Aorta (tissue), 5 donors: ENCODE results near the gene LRMDA. TPM values are rescaled to one million over a fixed set of nuclear protein-coding genes. Genes with fewer than 3 reads are reported as not detected.

ENCODE experiments used
- ATAC-seq: fragments of 200-7000 bp; cut with Tn5 transposase; one replicate; pipeline ENCODE4 v1.9.1; 2022; ENCODE audit warnings: moderate library complexity; ENCODE audit not compliant: low FRiP score
- DNase-seq, 2 donors: peaks; one replicate each; pipeline ENCODE4 v3.0.0-alpha.2; 2020
- H3K27ac ChIP-seq, 2 donors: one replicate each; pipeline ENCODE4 v1.5.1; 2013; ENCODE audit warnings: low read length in 2 of 2, mild to moderate bottlenecking in 2 of 2, moderate library complexity in 2 of 2, control low read depth in 1 of 2, inconsistent platforms in 1 of 2, low read depth in 1 of 2
- H3K27me3 ChIP-seq, 2 donors: one replicate each; pipeline ENCODE4 v1.6.1; 2013; ENCODE audit warnings: control low read depth in 1 of 2, low read length in 1 of 2, mild to moderate bottlenecking in 1 of 2, moderate library complexity in 1 of 2; ENCODE audit not compliant: insufficient read depth in 2 of 2, control insufficient read depth in 1 of 2
- H3K36me3 ChIP-seq, 2 donors: one replicate each; pipeline ENCODE4 v1.6.1; 2013; ENCODE audit warnings: control low read depth in 1 of 2, low read length in 1 of 2, mild to moderate bottlenecking in 1 of 2; ENCODE audit not compliant: insufficient read depth in 2 of 2, control insufficient read depth in 1 of 2
- H3K4me1 ChIP-seq, 2 donors: one replicate each; pipeline ENCODE4 v1.6.1; 2013; ENCODE audit warnings: low read length in 2 of 2, control low read depth in 1 of 2, mild to moderate bottlenecking in 1 of 2, moderate library complexity in 1 of 2; ENCODE audit not compliant: insufficient read depth in 2 of 2, control insufficient read depth in 1 of 2
- H3K4me3 ChIP-seq, 2 donors: one replicate each; pipeline ENCODE4 v1.5.1; 2013; ENCODE audit warnings: low read length in 2 of 2, control low read depth in 1 of 2, mild to moderate bottlenecking in 1 of 2
- H3K9me3 ChIP-seq: one replicate; pipeline ENCODE4 v1.6.1; 2013; ENCODE audit warnings: mild to moderate bottlenecking, low read length; ENCODE audit not compliant: control insufficient read depth
- WGBS, 2 donors: extraction: QIAGEN DNeasy Blood & Tissue Kit; methylation state at CpG; one replicate each; pipeline ENCODE4 v1.1.7; 2013; 5-methylcytosine and 5-hydroxymethylcytosine counted together
- intact Hi-C, 2 donors: fragments of 100-400 bp; cut with DNase I; formaldehyde crosslinking; loops; one replicate each; pipeline versions ENCODE4 v1.14.2 to v1.15.0; 2022
- polyA plus RNA-seq, 2 donors: library from polyadenylated mRNA; stranded (reverse); fragments of 200-250 nt; gene quantifications; one replicate each; pipeline ENCODE4 v1.2.3, GENCODE V29; 2013
- total RNA-seq, 2 donors: library from RNA; stranded (reverse); fragmentation: NEBNext Ultra II Directional; extraction: Animal tissue kit (Norgen Biotek cat#: 25700); gene quantifications; one replicate each; pipeline ENCODE4 v1.2.1, GENCODE V29; 2021
- donor health status: healthy with polysubstance abuse.
- donor health status: Bipolar disorder and iron deficiency.
- donor health status: DM: no; HTN: no; CAD: no.
- donor health status: DM: no; HTN: no; CAD: no.
- donor health status: DM: yes; HTN: yes; CAD: no.

LRMDA gene
- total and polyA plus RNA-seq, 4 donors = 7.4 to 25.7 (median 14.7) TPM

GRCh38 chr10:75400771-75401568, 30.5 kb upstream of the LRMDA start:
- DNase-seq = peak; percentile 80 to 89
- WGBS, 2 donors = 0 to 1% methylated on average over 42 to 68 of the region's 68 CpGs

GRCh38 chr10:75401569-75402485, 29.6 kb upstream of the LRMDA start, which contains the start of gene ZNF503:
Gene ZNF503 (minus strand): TSS chr10:75401764. CDS start chr10:75401419, 345 bp downstream.
- peak; percentile 98 to 99 for DNase-seq
- peak; percentile 91 for ATAC-seq
- Histone ChIP-seq H3K36me3 (no peaks in the 10 kb centered on the region), H3K27me3 (no peaks in the 10 kb centered on the region), H3K27ac (peak within 1 kb of the TSS; percentile 70 to 87), H3K9me3 (no peaks in the 10 kb centered on the region), H3K4me3 (peak within 1 kb of the TSS; percentile 75 to 81), H3K4me1 (no peaks in the 10 kb centered on the region)
- 0% methylated on average over 71 to 88 of the region's 88 CpGs for WGBS, 2 donors
- intact Hi-C loops = loop anchor here (5.0 to 10.0 kb wide), 7 partner anchors 105 to 1583 kb away; no protein-coding TSS in a partner anchor

More at GRCh38 chr10:75400771-75401568, 30.5 kb upstream of the LRMDA start:
- H3K27ac ChIP-seq = peak overlapping the region; percentile 24 to 64
- no peaks in the 10 kb centered on the region for H3K9me3 ChIP-seq
- peak overlapping the region; percentile 60 to 81 for H3K4me3 ChIP-seq
- no peaks in the 10 kb centered on the region for H3K36me3 ChIP-seq
- no peaks in the 10 kb centered on the region for H3K27me3 ChIP-seq
- peak; percentile 31 for ATAC-seq
- H3K4me1 ChIP-seq = no peaks in the 10 kb centered on the region
- intact Hi-C loops = loop anchor here (1.0 to 10.0 kb wide), 8 partner anchors 106 to 1584 kb away; no protein-coding TSS in a partner anchor

DNA sequence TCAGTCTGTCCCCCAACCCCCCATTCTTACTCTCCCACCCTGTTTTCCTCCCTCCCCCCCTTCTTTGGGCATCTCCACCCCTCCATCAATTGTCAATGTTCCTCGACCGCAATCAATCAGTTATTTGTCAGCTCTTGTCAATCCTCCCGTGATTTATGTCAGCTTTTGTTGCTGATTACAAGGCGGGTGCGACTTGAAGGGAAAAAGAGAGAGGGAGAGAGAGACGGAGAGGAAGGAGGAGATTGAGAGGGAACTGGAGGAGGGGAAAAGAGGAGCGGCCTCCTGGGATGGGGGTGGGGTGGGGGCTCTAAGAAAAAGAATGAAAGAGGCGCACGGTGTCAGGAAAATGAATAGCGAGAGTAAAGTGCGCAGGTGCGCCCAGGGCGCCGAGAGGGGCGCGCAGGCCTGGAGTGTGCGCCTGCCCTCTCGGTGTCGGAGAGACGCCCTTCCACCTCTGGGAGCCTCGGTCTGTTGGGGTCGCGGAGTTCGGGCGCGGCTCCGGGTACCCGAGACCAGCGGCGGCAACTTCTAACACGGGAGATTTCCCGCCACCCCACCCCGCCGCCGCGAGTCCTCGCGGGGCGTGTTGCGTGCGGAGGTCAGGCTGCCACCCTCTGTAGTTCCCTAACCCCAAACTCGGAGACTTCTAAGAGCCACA, 28.8 kb upstream of the LRMDA start:
- Histone ChIP-seq H3K36me3 (no peaks in the 10 kb centered on the region), H3K4me1 (no peaks in the 10 kb centered on the region), H3K27ac (peak overlapping the region; percentile 70 to 87), H3K9me3 (no peaks in the 10 kb centered on the region), H3K4me3 (peak overlapping the region; percentile 7 to 54), H3K27me3 (no peaks in the 10 kb centered on the region)
- ATAC-seq (no peak), DNase-seq (peak; percentile 59 to 82)
- 0 to 1% methylated on average over 42 of the region's 42 CpGs for WGBS, 2 donors
- intact Hi-C loops = loop anchor here (5.0 to 10.0 kb wide), 7 partner anchors 105 to 1582 kb away; no protein-coding TSS in a partner anchor

DNA sequence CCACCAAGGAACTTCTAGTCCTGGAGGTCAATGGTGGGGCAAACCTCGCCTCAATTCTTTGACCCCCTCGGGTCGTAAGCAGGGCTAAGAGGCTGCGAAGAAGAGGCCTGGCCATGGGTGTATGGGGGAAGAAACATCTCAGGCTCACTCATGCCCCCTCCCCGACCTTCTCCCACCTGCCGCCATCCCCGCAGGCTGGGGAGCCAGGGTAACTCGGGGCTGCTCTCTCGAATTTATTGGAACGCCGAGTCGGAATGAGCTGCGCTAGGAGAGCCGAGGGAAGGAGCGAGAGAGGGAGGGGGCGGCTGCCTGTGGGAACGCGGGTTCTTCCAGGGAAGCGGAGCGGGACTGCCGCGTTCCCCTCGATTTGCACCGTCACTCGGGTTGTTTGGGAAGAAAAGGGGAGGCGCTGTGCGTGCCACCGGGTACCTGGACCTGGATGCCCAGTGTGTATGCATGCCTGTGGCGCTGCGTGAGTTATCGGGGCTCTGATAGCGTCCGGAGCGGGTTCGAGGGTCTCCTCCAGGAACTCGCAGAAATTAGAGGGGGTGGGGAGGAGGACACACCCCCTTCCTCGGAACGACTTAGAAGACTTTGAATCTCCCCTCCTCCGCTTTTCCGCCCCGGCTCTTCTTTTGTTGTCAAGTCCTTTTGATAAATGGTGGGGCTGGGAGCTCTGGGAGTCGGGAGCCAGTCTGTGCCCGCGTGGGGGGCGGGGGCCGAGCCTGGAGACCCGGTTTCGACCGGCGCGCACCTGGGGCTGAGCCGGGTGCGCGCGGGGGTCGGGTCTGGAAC, 28.1 kb upstream of the LRMDA start:
- intact Hi-C loops = loop anchor here (5.0 to 10.0 kb wide), 7 partner anchors 104 to 1581 kb away; no protein-coding TSS in a partner anchor
- ATAC-seq = no peak

DNA sequence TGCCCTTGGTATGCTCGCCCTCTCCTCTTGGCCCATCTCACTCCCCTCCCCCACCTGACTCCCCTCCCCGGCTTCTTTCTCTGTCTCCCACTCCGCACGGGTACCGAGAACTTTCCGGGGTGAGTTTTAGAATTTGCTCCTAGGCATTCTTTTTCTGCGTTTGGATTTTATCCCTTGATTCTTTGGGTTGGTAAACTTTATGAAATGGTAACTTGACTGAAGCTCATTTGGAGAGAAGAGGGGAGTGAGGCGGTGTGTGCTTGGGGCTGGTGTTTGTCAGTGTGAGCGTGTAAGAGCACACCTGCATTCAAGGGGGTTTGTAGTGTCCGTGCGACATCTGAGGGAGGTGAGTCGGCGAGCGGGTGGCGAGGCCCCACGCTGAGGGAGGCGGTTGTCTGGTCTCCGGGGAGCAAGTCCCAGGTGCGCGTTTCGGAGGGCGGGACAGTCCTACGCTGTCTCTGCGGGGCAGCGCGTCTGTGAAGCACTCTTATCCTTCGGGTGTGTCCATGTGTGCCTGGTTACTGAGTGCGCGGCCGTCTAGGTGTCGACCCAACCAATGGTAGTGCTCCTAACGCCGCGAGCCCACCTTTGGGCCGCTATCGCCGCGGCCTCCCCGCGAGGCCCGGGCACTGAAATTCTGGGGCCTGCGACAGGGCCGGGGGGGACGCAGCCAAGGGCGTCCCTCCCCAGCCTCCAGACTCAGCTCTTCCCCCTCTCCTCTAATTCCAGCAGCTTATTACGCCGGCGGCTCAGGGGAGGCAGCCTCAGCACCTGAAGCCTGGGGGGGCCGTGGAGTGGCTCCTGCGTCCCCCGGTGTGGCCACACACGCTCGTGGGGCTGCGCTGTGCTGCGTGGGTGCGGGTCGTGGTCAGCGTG, 27.2 kb upstream of the LRMDA start:
- WGBS, 2 donors = 20 to 23% methylated on average over 56 to 58 of the region's 58 CpGs
- intact Hi-C loops = loop anchor here (5.0 to 10.0 kb wide), 7 partner anchors 103 to 1581 kb away; no protein-coding TSS in a partner anchor
- H3K9me3 ChIP-seq = no peaks in the 10 kb centered on the region
- DNase-seq (peak in 1 of 2 donors; percentile 56), ATAC-seq (no peak)
- peak overlapping the region; percentile 7 to 54 for H3K4me3 ChIP-seq
- H3K4me1 ChIP-seq = no peaks in the 10 kb centered on the region
- no peaks in the 10 kb centered on the region for H3K27me3 ChIP-seq
- H3K27ac ChIP-seq = peak overlapping the region in 1 of 2 donors; percentile 70
- H3K36me3 ChIP-seq = no peaks in the 10 kb centered on the region

More for the DNA sequence above, 28.1 kb upstream of the LRMDA start:
- no peaks in the 10 kb centered on the region for H3K4me1 ChIP-seq
- 1% methylated on average over 49 to 56 of the region's 56 CpGs for WGBS, 2 donors
- H3K36me3 ChIP-seq = no peaks in the 10 kb centered on the region
- peak; percentile 64 to 84 for DNase-seq
- no peaks in the 10 kb centered on the region for H3K9me3 ChIP-seq
- H3K27me3 ChIP-seq = no peaks in the 10 kb centered on the region
- peak overlapping the region; percentile 7 to 54 for H3K4me3 ChIP-seq
- peak overlapping the region; percentile 70 to 87 for H3K27ac ChIP-seq

DNA sequence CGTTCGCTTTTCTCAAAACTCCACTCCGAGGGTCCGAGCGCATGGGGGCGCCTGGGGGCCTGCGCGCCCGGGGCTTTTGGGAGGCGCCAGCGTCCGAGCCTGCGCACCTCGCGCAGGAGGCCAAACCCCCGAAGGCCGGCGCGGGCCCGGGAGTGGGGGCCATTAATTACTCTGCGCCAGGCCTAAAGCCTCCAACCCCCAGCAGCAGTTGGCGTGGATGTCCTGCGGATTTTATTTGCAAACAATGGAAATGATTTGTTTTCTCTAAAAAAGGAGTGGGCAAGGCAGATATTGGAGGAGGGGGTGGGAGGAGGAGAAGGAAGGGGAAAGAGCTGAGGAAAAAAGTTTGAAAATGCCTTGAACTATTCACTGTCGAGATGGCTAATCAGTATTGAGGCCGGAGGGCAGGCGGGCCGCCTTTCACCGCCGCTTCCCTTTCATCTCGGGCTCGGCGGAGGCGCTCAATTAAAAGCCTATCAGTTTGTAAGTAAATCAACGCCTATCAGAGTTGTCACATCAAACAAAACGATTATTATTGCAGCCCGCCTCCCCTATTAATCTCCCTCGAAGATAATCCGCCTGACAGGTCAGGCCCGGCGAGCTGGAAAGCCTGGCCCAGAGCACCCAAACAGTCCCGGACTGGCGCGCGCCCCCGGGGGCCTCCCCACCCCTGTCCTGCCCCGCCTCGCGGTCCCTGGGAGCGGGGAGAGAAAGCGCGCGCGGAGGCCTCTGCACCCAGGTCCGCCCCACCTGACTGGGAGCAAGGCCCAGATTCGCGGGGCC, 26.4 kb upstream of the LRMDA start:
- Histone ChIP-seq H3K27me3 (no peaks in the 10 kb centered on the region), H3K27ac (peak overlapping the region in 1 of 2 donors; percentile 70), H3K4me1 (no peaks in the 10 kb centered on the region), H3K4me3 (peak overlapping the region in 1 of 2 donors; percentile 54), H3K9me3 (no peaks in the 10 kb centered on the region), H3K36me3 (no peaks in the 10 kb centered on the region)
- ATAC-seq = no peak
- no peak for DNase-seq
- intact Hi-C loops = loop anchor here (5.0 to 10.0 kb wide), 8 partner anchors 102 to 1580 kb away; no protein-coding TSS in a partner anchor
- WGBS, 2 donors = 49 to 50% methylated on average over 56 of the region's 56 CpGs
